ENCODE data around the gene PLCB1. TPM values are rescaled to one million over a fixed set of nuclear protein-coding genes. Genes with fewer than 3 reads are reported as not detected.

PLCB1 gene
- total RNA-seq, 1 donor from 2014 or later: 10.8 TPM

DNA sequence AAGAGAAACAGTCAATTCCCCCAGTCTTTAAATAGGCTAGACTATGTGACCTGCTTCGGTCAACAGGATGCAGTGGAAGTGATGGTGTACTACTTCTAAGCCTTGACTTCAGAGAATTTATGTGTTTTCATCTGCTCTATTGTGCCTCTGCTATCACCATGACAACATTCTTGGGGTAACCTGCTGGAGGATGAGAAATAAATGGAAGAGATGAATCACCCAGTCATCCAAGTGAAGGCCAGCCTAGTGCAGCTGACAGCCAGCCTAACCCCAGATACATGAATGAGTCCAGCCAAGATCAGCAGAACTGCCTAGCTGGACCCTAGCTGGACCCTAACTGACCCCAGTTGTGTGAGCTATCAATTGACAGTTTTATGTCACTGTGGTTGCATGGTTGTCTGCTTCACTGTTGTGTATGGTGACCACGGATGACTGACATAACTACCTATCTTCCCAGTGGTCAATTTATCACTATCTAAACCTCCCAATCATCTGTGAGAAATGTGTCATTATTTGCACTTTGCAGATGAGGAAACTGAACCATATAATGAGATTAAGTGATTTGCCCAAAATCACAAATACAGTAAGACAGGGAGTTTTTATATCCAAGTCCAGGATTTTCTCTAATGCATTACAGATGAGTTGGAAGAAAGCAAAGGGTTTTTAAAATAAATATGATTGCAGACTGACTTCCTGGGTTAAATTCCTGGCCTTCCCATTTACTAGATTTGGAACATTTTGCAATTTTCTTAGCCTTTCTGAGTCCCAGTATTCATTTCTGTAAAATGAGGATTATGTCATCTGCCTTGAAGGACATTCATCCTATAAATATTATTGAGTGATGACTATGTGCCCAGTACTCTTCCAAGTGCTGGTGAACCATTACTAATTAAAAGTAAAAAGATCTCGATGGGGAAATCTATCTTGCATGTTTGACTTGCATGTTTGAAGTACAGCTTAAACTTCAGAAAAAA lies 800.4 kb downstream of the PLCB1 start:
- H3K9me3 Mint-ChIP-seq (ENCODE audit: low read depth): no peaks in the 10 kb centered on the region
- peak overlapping the region; percentile 19 for H3K27ac Mint-ChIP-seq (ENCODE audit: unreplicated experiment)
- no peak for DNase-seq (ENCODE audit: low spot score)
- H3K4me3 Mint-ChIP-seq (ENCODE audit: unreplicated experiment): no peak overlapping the region
- no peaks in the 10 kb centered on the region for H3K36me3 Mint-ChIP-seq (ENCODE audit: low read depth)
- peaks cover 13% of the 10 kb centered on the region for H3K4me1 Mint-ChIP-seq (ENCODE audit: low read depth)
- TF ChIP-seq, protein P1, sequence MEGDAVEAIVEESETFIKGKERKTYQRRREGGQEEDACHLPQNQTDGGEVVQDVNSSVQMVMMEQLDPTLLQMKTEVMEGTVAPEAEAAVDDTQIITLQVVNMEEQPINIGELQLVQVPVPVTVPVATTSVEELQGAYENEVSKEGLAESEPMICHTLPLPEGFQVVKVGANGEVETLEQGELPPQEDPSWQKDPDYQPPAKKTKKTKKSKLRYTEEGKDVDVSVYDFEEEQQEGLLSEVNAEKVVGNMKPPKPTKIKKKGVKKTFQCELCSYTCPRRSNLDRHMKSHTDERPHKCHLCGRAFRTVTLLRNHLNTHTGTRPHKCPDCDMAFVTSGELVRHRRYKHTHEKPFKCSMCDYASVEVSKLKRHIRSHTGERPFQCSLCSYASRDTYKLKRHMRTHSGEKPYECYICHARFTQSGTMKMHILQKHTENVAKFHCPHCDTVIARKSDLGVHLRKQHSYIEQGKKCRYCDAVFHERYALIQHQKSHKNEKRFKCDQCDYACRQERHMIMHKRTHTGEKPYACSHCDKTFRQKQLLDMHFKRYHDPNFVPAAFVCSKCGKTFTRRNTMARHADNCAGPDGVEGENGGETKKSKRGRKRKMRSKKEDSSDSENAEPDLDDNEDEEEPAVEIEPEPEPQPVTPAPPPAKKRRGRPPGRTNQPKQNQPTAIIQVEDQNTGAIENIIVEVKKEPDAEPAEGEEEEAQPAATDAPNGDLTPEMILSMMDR (IDR thresholded peaks at IDR 0.05): no peak
- H3K27me3 Mint-ChIP-seq (ENCODE audit: low read depth): no peaks in the 10 kb centered on the region

DNA sequence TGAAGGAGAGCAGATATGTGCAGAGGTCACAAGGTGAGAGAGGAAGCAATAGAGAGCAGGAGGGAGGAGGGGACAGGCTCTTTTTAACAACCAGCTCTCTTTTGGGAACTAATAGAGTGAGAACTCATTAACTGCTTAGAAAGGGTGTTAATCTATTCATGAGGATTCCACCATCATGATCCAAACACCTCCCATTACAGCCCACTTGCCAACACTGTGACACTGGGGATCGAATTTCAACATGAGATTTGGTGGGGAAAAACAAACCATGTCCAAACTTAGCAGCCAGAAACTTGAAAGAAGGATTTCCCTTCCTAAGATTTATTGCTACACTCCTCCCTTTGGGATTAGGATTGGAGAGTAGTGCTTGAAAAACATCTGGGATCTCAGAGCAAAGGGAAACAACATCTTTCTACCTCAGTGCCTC lies 801.3 kb downstream of the PLCB1 start:
- no peak overlapping the region for H3K4me3 Mint-ChIP-seq (ENCODE audit: unreplicated experiment)
- H3K4me1 Mint-ChIP-seq (ENCODE audit: low read depth): peaks cover 13% of the 10 kb centered on the region
- no peaks in the 10 kb centered on the region for H3K9me3 Mint-ChIP-seq (ENCODE audit: low read depth)
- no peak overlapping the region for H3K27ac Mint-ChIP-seq (ENCODE audit: unreplicated experiment)
- H3K27me3 Mint-ChIP-seq (ENCODE audit: low read depth): no peaks in the 10 kb centered on the region
- TF ChIP-seq, protein P1 (IDR thresholded peaks at IDR 0.05): no peak
- H3K36me3 Mint-ChIP-seq (ENCODE audit: low read depth): no peaks in the 10 kb centered on the region
- DNase-seq (ENCODE audit: low spot score): no peak

DNA sequence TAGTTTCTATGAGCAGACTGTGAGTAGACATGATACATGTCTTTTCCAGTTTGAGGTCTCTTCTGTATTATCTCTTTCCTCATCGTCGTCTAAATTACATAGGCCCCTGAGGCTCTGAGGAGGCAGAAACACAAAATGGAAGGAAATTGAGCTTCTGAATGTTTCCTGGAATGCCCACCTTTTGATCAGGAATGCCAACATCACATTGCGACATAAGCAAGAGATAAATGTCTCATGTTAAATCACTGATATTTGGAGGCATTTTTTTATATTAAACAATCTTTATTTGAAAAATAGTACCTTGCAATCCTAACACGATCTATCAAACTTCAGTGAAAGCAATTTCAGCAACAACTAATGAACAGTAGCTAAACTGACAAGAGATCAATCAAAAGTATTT lies 802.3 kb downstream of the PLCB1 start:
- peaks cover 13% of the 10 kb centered on the region for H3K4me1 Mint-ChIP-seq (ENCODE audit: low read depth)
- H3K36me3 Mint-ChIP-seq (ENCODE audit: low read depth): no peaks in the 10 kb centered on the region
- DNase-seq (ENCODE audit: low spot score): no peak
- no peaks in the 10 kb centered on the region for H3K27me3 Mint-ChIP-seq (ENCODE audit: low read depth)
- TF ChIP-seq, protein P1 (IDR thresholded peaks at IDR 0.05): no peak
- H3K4me3 Mint-ChIP-seq (ENCODE audit: unreplicated experiment): no peak overlapping the region
- H3K9me3 Mint-ChIP-seq (ENCODE audit: low read depth): no peaks in the 10 kb centered on the region
- no peak overlapping the region for H3K27ac Mint-ChIP-seq (ENCODE audit: unreplicated experiment)

Other genes starting within 250 kb of the PLCB1 start
- not detected in 3 replicates for gene HAO1, start 191.8 kb upstream of the PLCB1 start, total RNA-seq
- gene TMX4, start 112.5 kb upstream of the PLCB1 start, total RNA-seq: 24.4 to 33.9 TPM (median 25.7 TPM) in 3 replicates

All from chondrocyte (in vitro differentiated cells).